Fibroblast of skin of left quadriceps (primary cell): ENCODE data around the gene LIG3.
"Not testable (repeated sequence)": the region's sequence is repeated elsewhere in the genome, so short reads cannot be mapped to it uniquely, and the experiment has no call there.

Experiments used
- DNase-seq, 2 experiments: peaks; one replicate each; pipeline ENCODE4 v3.0.0-alpha.2; 2013; ENCODE audit warnings: low read depth in 2 of 2

LIG3 gene

DNA sequence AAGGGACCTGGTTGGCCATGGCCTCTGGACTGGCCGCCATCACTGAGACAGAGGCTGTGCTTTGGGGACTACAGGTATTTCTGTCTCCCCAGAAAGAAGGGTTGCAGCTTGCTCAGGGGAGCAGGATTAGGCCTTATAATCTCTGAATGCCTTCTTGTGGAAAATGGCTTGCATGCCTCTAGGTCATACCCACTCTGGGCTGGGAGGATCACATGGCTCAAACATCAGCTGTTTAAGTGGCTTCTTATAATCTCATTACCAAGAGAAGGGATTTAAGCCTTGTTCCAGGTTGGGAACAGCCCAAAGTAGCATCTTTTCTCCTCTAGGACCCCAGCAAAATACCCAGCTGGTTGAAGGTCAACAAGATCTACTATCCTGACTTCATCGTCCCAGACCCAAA, 19.1 kb downstream of the LIG3 start:
- no peak for DNase-seq

DNA sequence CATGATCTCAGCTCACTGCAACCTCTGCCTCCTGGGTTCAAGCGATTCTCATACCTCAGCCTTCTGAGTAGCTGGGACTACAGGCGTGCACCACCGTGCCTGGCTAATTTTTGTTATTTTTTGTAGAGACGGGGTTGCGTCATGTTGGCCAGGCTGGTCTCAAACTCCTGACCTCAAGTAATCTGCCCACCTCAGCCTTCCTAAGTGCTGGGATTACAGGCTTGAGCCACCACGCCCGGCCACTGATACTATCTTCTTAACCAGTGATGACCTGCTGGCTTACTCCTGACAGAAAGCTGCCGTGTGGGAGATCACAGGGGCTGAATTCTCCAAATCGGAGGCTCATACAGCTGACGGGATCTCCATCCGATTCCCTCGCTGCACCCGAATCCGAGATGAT, 20.7 kb downstream of the LIG3 start:
- not testable (repeated sequence) for DNase-seq

DNA sequence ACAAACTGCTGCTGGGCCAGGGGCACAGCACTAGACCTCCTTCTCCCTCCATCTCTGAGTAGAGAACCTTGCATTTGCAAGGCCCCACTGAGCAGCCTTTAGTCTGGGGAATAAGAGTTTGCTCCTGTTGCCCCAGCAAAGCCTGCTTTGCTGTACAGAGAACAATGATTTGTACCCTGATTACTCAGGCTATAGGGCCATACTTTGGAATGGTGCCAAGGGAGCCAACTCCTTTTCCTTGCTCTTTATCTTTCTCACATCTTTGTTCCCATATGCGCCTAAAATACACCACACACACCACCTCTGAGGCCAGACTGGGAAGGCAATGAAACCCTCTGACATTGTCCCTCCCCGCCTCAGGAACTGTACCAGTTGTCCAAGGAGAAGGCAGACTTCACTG, 21.2 kb downstream of the LIG3 start:
- DNase-seq, result no peak

DNA sequence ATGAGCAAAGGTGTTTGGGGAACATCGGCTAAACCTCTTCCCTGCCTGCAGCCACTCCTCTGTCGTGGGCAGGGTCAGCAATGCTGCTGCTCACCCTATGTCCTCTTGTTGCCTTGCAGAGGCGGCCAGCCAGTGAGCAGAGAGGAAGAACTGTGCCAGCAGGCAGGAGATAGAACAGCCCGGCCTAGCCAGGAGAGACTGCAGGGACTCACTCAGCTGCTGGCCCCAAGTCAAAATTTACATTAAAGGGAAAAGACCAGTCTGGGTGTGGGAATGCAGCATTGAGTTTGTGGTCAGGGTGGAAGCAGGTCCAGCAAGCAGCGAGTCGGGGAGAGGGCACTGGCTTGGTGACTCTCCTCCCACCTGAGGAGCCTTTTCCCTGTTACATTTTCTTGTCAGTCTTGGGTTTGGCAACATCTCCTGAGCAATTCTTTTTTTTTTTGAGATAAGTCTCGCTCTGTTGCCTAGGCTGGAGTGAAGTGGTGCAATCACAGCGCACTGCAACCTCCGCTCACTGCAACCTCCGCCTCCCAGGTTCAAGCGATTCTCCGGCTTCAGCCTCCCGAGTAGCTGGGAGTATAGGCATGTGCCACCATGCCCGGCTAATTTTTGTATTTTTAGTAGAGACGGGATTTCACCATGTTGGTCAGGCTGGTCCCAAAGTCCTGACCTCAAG, 22.7 kb downstream of the LIG3 start:
- DNase-seq, result no peak

DNA sequence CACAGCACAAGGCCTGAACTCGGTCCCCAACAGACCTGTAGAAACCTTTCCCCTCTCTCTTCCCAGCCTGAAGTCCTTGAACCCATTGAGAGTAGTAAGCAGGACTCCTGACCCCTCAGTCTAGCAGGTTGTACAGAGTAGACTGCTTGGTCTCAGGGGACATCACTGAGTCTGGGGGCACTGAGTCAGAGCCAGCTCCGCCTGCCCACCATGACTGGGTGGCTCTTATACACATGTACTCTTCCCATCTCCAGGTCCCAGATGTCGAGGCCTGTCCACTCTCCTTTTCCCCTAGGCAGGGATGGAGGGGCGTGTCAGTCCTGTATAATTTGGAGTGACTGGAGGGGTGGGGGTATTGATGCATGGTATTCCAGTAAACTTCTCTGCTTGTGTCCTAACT, 23.5 kb downstream of the LIG3 start:
- no peak for DNase-seq

DNA sequence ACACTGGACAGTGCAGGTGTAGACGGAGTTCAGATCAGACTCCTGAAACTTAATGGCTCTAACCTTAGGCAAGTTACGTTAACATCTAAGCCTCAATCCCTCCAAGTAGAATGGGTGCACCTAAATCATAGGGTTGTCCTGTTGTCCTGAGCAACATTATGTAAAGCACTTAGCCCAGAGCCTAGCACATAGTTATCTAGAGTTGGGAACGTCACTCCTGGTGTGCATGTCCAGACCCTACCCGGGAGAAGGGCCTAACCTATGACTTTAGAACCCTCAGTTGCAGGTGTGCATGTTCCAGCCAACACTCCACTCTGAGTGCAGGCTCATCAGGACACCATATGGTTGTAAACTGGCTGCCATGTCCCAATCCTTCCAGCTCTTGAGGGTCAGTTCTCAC, 26.0 kb downstream of the LIG3 start:
- no peak for DNase-seq

DNA sequence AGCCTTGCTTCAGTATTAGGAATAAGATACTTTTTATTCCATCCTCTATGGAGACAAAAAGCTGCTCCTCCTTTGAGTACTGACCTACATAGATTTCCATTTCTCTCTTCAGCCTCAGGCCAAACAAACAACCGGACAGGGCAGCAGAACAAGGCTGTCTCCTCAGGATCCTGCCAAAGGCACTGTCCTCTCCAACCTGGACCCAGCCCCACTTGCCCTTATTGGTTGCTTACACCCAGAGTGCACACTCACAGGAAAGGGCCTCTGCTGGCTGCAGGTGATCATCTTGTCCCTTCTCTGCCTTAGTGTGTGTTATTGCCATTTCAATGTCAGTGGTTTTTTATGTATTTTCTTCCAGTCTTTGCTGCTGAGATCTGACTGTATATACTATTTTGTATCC, 26.6 kb downstream of the LIG3 start:
- no peak for DNase-seq

DNA sequence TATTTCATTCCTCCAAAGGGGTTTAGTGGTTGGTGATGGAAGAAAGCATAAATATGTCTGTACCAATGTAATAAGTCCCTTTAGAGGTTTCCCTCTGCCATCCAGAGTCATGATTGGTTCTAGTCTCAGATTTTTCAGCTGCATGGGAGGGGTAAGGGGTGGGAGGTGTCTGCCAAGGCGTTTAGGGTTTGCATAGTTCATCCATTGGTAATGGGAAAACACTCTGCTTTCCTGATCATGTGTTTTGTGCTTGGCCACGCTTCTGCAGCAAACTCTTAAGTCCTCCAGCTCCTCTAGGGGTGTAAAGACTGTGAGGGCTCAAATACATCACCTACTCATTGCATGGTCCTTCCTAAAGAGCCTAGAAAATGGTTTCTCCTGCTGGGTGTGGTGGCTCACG, 29.8 kb downstream of the LIG3 start:
- DNase-seq, result no peak

DNA sequence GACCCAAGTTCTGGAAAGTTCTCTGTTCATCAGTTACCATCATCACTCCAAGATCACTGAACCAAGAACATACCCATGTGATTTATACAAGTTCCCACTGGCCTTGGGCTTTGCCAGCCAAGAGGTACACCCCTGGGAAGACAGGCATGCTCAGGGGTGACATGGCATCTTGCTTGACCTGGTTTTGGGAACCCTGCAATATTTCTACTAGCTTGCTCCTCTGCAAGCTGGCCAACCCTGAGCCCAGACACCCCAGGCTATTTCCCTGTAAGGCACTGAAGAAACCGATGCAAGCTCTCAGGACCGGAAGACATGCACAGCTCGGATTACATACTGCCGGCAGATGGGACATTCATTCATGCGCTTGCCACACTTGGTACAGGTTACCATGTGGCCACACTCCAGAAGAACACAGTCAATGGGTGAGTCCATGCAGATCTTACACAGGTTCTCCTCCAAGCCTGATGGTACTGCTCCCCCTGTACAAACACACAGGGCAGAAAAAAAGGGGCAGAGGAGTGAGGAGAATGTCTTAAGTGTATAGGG, 31.4 kb downstream of the LIG3 start:
- DNase-seq, result no peak

DNA sequence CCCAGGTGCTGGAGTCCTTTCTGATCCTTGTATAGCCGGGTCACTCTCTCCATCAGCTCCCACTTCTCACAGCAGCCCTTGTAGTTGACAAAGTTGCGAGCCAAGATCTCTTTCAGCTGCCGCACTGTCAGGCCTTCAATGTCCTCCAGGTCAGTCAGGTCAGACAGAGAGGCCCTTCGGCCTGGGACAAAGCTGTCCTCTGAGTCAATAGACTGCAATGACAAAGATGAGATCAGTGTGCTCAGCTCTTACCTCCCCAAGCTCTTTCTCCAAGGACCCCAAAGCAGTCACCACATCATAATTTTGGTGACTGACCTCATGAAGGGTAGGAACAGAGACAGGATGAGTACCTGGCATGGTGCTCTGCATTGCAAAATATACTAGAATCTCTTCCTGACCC, 36.1 kb downstream of the LIG3 start:
- DNase-seq, result no peak

DNA sequence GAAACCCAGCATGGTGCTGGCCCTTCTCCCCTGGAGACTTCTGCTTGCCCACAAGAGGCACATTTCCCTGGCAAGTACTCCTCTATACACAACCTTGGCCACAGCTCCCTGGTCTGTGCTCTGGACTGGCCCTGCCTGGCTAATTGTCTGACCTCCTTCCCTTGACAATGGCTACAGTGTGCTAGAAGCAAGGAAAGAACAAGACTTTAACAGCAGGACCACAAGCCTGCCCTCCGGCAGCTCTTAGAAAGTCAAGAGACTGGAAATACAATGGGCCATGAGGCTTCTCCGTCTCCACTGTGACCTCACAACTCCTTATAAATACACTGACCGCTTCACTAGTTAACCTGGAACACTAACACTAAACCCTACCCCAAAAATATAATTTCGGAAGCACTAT, 36.7 kb downstream of the LIG3 start:
- DNase-seq, result no peak

DNA sequence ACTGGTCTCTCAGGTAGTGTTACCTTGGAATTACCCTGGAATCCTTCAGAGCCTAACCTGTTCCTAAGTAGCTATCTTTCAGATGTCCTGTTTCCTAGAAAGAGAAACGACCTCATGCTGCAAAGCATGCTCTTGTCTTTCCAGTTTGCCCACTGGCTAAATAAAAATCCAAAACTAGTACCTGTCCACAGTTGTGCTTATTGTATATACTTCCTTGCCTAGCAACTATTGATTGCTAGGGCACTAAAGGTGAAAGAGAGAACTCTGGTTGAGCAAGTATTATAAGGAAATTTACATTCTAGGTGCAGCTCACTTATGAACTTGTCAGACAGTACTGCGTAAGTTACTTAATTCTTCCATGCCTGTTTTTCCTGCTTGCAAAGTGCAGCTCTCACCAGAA, 38.5 kb downstream of the LIG3 start:
- no peak for DNase-seq

DNA sequence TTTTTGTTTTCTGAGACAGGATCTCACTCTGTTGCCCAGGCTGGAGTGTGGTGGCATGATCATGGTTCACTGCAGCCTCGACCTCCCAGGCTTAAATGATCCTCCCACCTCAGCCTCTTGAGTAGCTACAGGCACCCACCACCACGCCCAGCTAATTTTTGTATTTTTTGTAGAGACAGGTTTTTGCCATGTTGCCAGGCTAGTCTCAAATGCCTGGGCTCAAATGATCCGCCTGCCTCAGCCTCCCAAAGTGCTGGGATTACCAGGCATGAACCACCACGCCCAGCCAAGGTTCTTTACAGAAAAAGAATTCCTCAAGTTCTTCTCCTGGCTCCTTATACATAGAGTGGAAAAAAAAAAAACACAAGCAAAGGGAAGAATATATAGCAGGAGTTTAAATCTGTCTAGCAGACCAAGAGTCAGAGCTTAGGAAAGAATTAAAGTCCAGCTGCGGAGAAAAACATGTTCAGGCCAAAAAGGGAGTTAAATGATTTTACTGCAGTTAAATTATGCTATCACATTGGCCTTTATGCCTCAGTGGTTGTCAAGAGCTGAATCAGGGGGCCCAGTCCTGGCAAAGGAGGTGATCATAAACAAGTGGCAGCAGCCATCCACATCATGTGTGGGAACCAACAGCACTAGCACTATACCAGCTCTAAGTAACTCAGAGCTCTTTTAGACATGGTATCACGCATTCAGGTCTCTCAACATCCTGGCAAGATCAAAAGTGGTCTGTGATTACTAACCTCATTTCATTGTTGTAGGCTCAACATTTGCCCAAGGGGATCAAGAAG, 39.3 kb downstream of the LIG3 start:
- DNase-seq, result no peak

DNA sequence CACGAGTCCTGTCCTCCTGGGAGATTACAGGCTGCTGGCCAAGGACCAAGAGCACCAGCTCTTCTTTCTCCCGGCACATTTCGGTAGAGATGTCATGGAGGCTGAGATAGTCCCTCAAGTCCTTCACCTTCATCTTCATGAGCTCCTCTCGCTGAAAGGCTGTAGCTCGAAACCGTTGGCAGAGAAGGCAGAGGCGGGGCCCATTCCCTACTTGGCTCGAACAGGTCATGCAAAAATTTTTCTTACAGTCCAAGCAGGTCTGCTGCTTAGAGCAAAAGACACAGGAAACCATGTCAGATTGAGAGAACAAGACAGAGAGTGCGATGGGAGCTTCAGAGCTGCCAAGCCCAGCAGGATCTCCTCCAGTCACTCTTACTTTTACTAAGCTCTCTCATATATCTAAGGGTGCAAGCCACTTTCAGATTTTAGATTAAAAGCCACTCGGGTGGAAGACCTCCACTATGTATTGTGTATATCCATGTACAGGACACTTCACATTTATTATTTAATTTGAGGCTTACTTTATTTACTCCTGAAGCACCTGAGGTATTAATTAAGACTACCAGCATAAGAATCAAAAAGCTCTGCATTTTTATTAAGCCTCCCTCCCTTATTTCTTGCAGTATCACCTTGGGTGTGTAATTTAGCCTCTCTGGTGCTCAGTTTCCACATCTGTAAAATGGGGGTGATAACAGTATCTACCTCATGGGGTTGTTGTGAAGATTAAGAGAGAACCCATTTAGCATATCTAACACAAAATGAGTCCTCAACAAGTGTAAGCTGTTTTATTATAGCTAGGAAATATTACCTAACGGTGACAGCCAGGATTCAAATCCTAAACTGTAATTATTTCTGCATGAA, 41.4 kb downstream of the LIG3 start:
- DNase-seq, result no peak

DNA sequence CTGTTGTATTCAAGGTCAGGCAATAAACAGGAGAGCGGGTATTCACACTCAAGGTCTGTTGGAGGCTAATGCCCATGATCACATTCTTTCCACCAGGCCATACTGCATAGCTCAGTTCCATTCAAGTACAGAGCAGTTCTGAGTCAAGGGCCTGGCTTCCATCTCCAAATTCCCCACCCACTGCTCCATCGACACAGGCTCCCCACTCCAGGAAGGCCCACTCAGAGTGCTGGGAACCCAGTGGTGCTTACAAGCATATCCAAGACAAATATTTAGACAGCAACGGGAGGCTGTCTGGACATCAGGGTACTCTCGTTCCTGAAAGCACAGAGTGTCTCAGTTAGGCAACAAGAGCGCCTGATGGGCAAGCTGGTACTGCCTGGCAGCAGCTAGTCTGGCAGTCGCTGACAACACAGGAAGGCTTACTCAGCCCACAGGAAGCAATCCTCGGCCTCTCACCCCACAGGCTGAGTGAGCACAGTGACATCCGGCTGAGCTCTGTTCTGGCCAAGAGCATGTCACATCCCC, 42.3 kb downstream of the LIG3 start:
- DNase-seq, result peak; percentile 11 to 17

DNA sequence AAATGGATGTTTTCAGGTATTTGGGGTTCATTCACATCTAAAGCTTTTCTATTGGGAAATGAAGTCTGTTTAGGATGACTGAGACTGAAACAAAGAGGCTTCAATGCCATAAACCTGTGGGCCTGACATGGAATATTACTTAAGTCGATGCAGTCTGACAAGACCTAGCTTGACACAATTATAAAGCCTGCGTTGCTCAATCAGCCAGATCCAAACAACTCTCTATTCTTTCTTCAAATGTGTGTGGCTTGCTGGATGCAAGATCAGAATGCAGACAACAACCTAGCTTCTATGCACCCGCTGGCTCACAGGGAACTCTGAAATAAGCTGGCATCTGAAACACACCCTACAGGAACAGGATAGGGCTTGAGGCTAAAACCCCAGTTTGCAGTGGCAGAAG, 43.2 kb downstream of the LIG3 start:
- DNase-seq, result no peak

DNA sequence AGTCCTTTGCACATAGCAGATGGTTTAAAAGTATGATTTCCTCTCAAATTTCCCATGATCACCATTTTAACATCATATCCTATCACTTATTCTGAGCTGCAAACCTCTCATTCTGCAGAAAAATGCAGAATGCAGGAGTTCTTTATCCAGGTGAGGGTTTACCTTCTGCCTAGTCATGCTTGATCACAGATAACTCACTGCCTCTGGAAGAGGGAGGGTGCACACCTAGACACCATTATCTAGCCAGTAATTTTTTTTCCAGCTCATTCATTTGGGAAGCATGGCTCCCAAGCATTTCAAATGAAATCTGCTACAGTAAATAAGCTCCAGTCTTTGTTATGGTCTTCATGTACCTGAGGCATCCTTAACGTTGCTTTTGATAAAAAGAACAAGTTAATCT, 45.2 kb downstream of the LIG3 start:
- no peak for DNase-seq

DNA sequence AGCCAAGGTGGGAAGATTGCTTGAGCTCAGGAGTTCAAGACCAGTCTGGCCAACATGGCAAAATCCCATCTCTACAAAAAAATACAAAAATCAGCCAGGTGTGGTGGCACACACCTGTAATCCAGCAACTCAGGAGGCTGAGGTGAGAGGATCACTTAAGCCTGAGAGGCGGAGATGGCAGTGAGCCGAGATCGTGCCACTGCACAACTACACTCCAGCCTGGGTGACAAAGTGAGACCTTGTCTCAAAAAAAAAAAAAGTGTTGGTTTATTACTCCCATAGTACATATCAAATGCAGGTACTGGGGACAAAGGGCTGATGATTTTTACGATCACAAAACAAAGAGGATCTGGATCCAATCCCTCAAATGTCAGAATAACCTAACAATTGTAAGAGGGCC, 47.8 kb downstream of the LIG3 start:
- DNase-seq, result not testable (repeated sequence)

DNA sequence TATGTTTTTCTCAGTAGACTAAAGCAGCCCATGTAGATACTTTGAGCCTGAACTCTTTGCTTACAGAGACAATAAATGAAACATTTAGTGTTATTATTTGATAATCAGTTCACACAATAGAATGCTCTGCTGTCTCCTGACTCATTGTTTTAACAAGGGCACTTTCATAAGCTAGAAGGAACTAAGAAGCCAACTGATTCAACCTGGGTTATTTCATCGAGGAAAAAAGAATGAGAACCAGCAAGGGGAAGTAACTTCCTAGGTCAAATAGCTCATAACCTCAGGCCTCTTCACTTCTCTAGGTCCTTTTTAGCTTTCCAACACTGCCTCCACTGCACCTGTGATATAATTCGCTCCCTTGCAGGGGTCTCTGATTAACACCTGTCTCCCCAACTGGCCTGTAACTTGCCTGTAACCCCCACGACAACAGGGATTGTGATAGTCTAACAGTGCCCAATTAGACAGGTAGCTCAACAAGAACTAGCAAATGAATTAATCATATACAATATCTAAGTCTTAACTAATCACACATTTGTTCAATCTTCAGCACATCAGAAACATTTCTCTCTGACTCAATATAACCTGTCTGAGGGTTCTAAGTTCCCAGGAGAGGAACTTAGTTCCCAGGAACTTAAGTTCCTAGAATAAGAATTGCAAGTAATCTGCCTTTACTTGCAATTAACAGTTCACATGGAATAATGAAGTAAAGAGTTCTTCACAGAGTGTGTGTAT, 48.4 kb downstream of the LIG3 start:
- DNase-seq, result no peak

DNA sequence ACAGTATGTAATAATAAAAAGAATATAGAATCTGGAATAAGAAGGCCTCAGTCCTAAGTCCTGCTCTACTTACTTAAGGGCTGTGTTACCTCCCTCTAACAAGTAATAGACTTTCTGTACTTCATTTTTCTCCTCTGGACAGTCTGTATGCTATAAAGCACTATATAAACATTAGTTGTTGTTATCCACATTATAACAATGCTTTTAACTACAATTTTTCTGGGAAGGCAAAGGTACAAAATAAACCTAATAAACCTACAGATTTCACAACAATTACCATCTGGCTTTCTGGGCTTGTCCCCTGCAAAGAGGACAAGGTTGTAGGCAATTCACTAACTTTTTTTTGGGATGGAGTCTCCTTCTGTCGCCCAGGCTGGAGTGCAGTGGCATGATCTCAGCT, 50.5 kb downstream of the LIG3 start:
- no peak for DNase-seq

DNA sequence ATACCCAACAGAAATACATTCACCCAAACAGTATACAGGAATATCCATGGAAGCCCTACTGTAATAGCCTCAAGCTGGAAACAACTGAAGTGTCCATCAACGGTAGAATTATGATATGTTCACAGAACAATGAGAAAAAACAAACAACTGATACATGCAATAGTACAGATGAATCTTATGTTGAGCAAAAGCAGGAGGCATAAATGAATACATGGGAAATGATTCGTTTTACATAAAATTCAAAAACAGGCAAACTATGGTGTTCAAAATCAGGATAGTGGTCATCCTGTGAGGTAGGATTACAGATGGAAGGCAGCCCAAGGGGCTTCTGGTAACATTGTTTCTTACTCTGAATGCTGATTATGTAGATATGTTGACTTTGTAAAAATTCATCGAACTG, 58.1 kb downstream of the LIG3 start:
- no peak for DNase-seq
